K562 (cell line): ENCODE data around the gene MMS22L. TPM values are rescaled to one million over a fixed set of nuclear protein-coding genes. Genes with fewer than 3 reads are reported as not detected.
A peak's percentile ranks its signal among the peaks of the same experiment; 100 is the strongest.

Experiments
- ATF7 ChIP-seq: fragments of 450-650 bp; IDR thresholded peaks from 2 replicates; pipeline ENCODE4 v1.7.1; 2014; ENCODE audit warnings: mild to moderate bottlenecking, moderate library complexity
- CSDE1 ChIP-seq, 2 experiments: fragments of 450-650 bp; IDR thresholded peaks; 2 replicates each; pipeline ENCODE4 v1.6.1; 2016; ENCODE audit warnings: mild to moderate bottlenecking in 1 of 2
- JUN ChIP-seq, 2 experiments: sonication (generic) in 1 of 2; formaldehyde crosslinking in 1 of 2; IDR thresholded peaks; 2 replicates each; pipeline versions ENCODE4 v1.6.1 to v1.8.0; 2012 to 2022; ENCODE audit warnings: borderline replicate concordance in 2 of 2, mild to moderate bottlenecking in 2 of 2, improper control_type of control experiment in 1 of 2, low read depth in 1 of 2, low read length in 1 of 2, missing genetic modification reagents in 1 of 2
- MAZ ChIP-seq, 2 experiments: fragments of 450-650 bp in 1 of 2; sonication (generic) in 1 of 2; formaldehyde crosslinking; IDR thresholded peaks in 1 of 2; conservative IDR thresholded peaks in 1 of 2; 2 replicates each; pipeline versions ENCODE4 v1.4.0 to v1.5.0; 2020; ENCODE audit warnings: mild to moderate bottlenecking in 1 of 2, missing genetic modification reagents in 1 of 2
- MCM2 ChIP-seq: fragments of 450-650 bp; IDR thresholded peaks from 2 replicates; pipeline ENCODE4 v1.6.1; 2017; ENCODE audit warnings: low read depth, mild to moderate bottlenecking
- MEIS2 ChIP-seq: fragments of 450-650 bp; IDR thresholded peaks from 2 replicates; pipeline ENCODE4 v1.6.1; 2014; ENCODE audit warnings: mild to moderate bottlenecking; ENCODE audit not compliant: partially characterized antibody
- NFE2 ChIP-seq: IDR thresholded peaks from 2 replicates; pipeline ENCODE4 v1.6.1; 2014; ENCODE audit warnings: antibody characterized with exemption, low read depth
- RAD21 ChIP-seq, 2 experiments: fragments of 250-450 bp in 1 of 2; fragments of 450-650 bp in 1 of 2; sonication (Bioruptor Pico) in 1 of 2; formaldehyde crosslinking in 1 of 2; IDR thresholded peaks in 1 of 2; conservative IDR thresholded peaks in 1 of 2; 2 replicates each; pipeline versions ENCODE4 v1.4.0 to v1.8.0; 2020 to 2022; ENCODE audit warnings: mild to moderate bottlenecking in 2 of 2, moderate library complexity in 1 of 2
- RBM15 ChIP-seq: fragments of 200-400 bp; formaldehyde crosslinking; IDR thresholded peaks from 2 replicates; pipeline ENCODE4 v1.6.1; 2018; ENCODE audit warnings: mild to moderate bottlenecking, low read length, moderate library complexity; ENCODE audit not compliant: insufficient read depth
- SMARCB1 ChIP-seq: IDR thresholded peaks from 2 replicates; pipeline ENCODE4 v1.6.1; 2011; ENCODE audit warnings: improper control_type of control experiment, low read depth; ENCODE audit not compliant: insufficient read length
- TAF15 ChIP-seq: fragments of 200-400 bp; formaldehyde crosslinking; IDR thresholded peaks from 2 replicates; pipeline ENCODE4 v1.6.1; 2017; ENCODE audit warnings: mild to moderate bottlenecking, low read depth, low read length, moderate library complexity
- ZNF134 ChIP-seq: fragments of 250-450 bp; sonication (Bioruptor Pico); conservative IDR thresholded peaks from 2 replicates; pipeline ENCODE4 v1.4.0; 2020
- ZNF239 ChIP-seq: fragments of 250-450 bp; sonication (Bioruptor Pico); IDR thresholded peaks from 2 replicates; pipeline ENCODE4 v1.4.0; 2020; ENCODE audit warnings: mild to moderate bottlenecking
- ZNF384 ChIP-seq: IDR thresholded peaks from 2 replicates; pipeline ENCODE4 v1.6.1; 2012; ENCODE audit warnings: low read depth, low read length, improper control_type of control experiment
- ZNF644 ChIP-seq: fragments of 200-800 bp; sonication (Bioruptor generic); IDR thresholded peaks from 2 replicates; pipeline ENCODE4 v1.6.1; 2016; ENCODE audit warnings: low read depth, missing genetic modification characterization, missing compliant biosample characterization
- ZNF764 ChIP-seq: fragments of 250-450 bp; sonication (Bioruptor Pico); IDR thresholded peaks from 2 replicates; pipeline ENCODE4 v1.4.0; 2020; ENCODE audit warnings: low read depth, mild to moderate bottlenecking, moderate library complexity
- polyA plus RNA-seq, 8 experiments: library from polyadenylated mRNA; depleted of rRNA in 4 of 8; stranded (reverse) in 5 of 8; unstranded in 3 of 8; fragments of >200 nt; fragmentation: Nextera tagmentation in 2 of 8; fragmentation: Illumina TruSeq in 1 of 8; extraction: Ambion mirVana in 2 of 8; extraction: Trizol in 1 of 8; gene quantifications; 2 replicates each; pipeline versions ENCODE4 v1.2.1 to v1.2.3, GENCODE V29; 2011 to 2014; ENCODE audit warnings: inconsistent platforms in 1 of 8, missing spikeins in 1 of 8
- total RNA-seq, 7 experiments: library from RNA; depleted of rRNA in 6 of 7; stranded (reverse); fragments of >200 nt in 6 of 7; fragmentation: Illumina TruSeq in 2 of 7; extraction: Trizol in 2 of 7; gene quantifications; 2 replicates each; pipeline versions ENCODE4 v1.2.1 to v1.2.3, GENCODE V29; 2011 to 2021; ENCODE audit warnings: low replicate concordance in 1 of 7
- TF ChIP-seq, protein P1 (sequence below): sonication (generic); IDR thresholded peaks from 2 replicates; pipeline ENCODE4 v1.6.1; 2016
- TF ChIP-seq, protein P2 (sequence below): sonication (generic); formaldehyde crosslinking; IDR thresholded peaks from 2 replicates; pipeline ENCODE4 v1.8.1; 2022; ENCODE audit warnings: missing genetic modification reagents
- TF ChIP-seq, protein P3 (sequence below): sonication (generic); formaldehyde crosslinking; IDR thresholded peaks from 2 replicates; pipeline ENCODE4 v1.9.0; 2022; ENCODE audit warnings: mild to moderate bottlenecking, missing genetic modification reagents
- TF ChIP-seq, protein P4 (sequence below): fragments of 250-450 bp; sonication (Bioruptor Pico); IDR thresholded peaks from 2 replicates; pipeline ENCODE4 v1.5.0; 2022; ENCODE audit warnings: mild to moderate bottlenecking
- TF ChIP-seq, protein P5 (sequence below): IDR thresholded peaks from 2 replicates; pipeline ENCODE4 v1.6.1; 2016; ENCODE audit warnings: missing genetic modification characterization, missing compliant biosample characterization

Gene MMS22L
- total and polyA plus RNA-seq, 9 of the 15 experiments (the other 6 are each of a cell fraction or from before 2014, with no cell fraction given): 13.0 to 59.5 (median 26.9) TPM

DNA sequence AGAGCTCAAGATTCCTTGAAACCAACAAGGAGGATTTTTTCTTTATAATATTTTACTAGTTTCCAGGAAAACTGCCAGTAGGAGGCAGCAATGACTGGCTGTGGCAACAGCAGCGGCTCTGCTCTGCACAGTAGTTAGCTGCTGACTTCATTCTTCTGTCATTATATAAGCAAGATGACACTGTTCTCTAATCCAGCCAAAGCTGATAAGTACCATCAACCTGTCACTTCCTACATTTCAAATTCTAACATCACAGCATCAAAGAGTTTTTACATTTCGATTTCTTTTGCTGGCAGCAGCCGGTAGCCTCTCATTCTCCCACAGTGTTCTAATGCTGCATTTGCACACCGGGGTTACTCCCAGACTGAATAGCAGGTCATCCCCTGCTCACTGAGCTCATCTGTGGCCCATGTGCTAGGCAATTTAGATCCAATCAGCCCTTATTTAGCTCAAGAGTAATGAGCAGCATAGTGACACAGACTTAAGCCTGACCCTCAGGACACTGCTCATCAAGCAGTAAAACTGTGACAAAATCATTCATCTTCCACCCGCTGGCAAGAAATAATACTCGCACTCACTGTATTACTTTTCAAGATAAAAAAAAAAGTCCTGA, 67.8 kb downstream of the MMS22L start (continued):
- TF ChIP-seq TAF15 (no peak), CSDE1 (IDR thresholded peaks at IDR 0.05) (no peak), RBM15 (no peak), MCM2 (no peak), MAZ (CRISPR knock-in tag; conservative IDR thresholded peaks at IDR 0.05 in 1 of 2, IDR thresholded peaks at IDR 0.05 in 1 of 2) (no peak), ZNF644 (tag) (no peak), ZNF764 (CRISPR knock-in tag) (no peak), ZNF384 (0 out of 2 replicates have a peak, but pooled peaks have one; percentile 20), JUN (IDR thresholded peaks at IDR 0.05; ENCODE audit: borderline replicate concordance, low read depth, low read length) (no peak), JUN (CRISPR knock-in tag; IDR thresholded peaks at IDR 0.05; ENCODE audit: borderline replicate concordance) (0 out of 2 replicates have a peak, but pooled peaks have one; percentile 30), MEIS2 (peak; percentile 74), NFE2 (0 out of 2 replicates have a peak, but pooled peaks have one; percentile 5), ATF7 (peak; percentile 65), RAD21 (CRISPR knock-in tag; conservative IDR thresholded peaks at IDR 0.05 in 1 of 2, IDR thresholded peaks at IDR 0.05 in 1 of 2) (peak; percentile 51 to 61), SMARCB1 (no peak), ZNF239 (CRISPR knock-in tag) (no peak), ZNF134 (CRISPR knock-in tag) (no peak)
- TF ChIP-seq, protein P1, sequence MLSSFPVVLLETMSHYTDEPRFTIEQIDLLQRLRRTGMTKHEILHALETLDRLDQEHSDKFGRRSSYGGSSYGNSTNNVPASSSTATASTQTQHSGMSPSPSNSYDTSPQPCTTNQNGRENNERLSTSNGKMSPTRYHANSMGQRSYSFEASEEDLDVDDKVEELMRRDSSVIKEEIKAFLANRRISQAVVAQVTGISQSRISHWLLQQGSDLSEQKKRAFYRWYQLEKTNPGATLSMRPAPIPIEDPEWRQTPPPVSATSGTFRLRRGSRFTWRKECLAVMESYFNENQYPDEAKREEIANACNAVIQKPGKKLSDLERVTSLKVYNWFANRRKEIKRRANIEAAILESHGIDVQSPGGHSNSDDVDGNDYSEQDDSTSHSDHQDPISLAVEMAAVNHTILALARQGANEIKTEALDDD: peak; percentile 57; the same call in 1 of the 2 replicates
- TF ChIP-seq, protein P2, sequence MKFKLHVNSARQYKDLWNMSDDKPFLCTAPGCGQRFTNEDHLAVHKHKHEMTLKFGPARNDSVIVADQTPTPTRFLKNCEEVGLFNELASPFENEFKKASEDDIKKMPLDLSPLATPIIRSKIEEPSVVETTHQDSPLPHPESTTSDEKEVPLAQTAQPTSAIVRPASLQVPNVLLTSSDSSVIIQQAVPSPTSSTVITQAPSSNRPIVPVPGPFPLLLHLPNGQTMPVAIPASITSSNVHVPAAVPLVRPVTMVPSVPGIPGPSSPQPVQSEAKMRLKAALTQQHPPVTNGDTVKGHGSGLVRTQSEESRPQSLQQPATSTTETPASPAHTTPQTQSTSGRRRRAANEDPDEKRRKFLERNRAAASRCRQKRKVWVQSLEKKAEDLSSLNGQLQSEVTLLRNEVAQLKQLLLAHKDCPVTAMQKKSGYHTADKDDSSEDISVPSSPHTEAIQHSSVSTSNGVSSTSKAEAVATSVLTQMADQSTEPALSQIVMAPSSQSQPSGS: no peak
- TF ChIP-seq, protein P3, sequence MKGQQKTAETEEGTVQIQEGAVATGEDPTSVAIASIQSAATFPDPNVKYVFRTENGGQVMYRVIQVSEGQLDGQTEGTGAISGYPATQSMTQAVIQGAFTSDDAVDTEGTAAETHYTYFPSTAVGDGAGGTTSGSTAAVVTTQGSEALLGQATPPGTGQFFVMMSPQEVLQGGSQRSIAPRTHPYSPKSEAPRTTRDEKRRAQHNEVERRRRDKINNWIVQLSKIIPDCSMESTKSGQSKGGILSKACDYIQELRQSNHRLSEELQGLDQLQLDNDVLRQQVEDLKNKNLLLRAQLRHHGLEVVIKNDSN: no peak
- TF ChIP-seq, protein P4, sequence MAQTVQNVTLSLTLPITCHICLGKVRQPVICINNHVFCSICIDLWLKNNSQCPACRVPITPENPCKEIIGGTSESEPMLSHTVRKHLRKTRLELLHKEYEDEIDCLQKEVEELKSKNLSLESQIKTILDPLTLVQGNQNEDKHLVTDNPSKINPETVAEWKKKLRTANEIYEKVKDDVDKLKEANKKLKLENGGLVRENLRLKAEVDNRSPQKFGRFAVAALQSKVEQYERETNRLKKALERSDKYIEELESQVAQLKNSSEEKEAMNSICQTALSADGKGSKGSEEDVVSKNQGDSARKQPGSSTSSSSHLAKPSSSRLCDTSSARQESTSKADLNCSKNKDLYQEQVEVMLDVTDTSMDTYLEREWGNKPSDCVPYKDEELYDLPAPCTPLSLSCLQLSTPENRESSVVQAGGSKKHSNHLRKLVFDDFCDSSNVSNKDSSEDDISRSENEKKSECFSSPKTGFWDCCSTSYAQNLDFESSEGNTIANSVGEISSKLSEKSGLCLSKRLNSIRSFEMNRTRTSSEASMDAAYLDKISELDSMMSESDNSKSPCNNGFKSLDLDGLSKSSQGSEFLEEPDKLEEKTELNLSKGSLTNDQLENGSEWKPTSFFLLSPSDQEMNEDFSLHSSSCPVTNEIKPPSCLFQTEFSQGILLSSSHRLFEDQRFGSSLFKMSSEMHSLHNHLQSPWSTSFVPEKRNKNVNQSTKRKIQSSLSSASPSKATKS (CRISPR knock-in tag): no peak
- TF ChIP-seq, protein P5, sequence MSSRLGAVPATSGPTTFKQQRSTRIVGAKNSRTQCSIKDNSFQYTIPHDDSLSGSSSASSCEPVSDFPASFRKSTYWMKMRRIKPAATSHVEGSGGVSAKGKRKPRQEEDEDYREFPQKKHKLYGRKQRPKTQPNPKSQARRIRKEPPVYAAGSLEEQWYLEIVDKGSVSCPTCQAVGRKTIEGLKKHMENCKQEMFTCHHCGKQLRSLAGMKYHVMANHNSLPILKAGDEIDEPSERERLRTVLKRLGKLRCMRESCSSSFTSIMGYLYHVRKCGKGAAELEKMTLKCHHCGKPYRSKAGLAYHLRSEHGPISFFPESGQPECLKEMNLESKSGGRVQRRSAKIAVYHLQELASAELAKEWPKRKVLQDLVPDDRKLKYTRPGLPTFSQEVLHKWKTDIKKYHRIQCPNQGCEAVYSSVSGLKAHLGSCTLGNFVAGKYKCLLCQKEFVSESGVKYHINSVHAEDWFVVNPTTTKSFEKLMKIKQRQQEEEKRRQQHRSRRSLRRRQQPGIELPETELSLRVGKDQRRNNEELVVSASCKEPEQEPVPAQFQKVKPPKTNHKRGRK (tag): no peak
